Body of pancreas (tissue), 4 donors: ENCODE data around the gene FGFR3.

ENCODE experiments used
- CTCF ChIP-seq, 7 experiments: fragments of 450-650 bp in 4 of 7; fragments of 200-600 bp in 3 of 7; sonication (generic) in 3 of 7; IDR thresholded peaks; one replicate each; pipeline ENCODE4 v1.5.1; 2016 to 2019; ENCODE audit warnings: antibody characterized with exemption in 7 of 7
- POLR2A ChIP-seq, 3 donors: fragments of 450-650 bp; IDR thresholded peaks; one replicate each; pipeline ENCODE4 v1.6.1; 2016; ENCODE audit warnings: antibody characterized with exemption in 3 of 3, mild to moderate bottlenecking in 2 of 3

GRCh38 chr4:1762264-1763010 is 30.7 kb upstream of the FGFR3 start:
- TF ChIP-seq CTCF (IDR thresholded peaks at IDR 0.05) (no peak), POLR2A (IDR thresholded peaks at IDR 0.05) (no peak)
